A549 treated with CpdA at 1 μM for 4 hours (cell line): ENCODE data around the gene POLR1C. TPM values are rescaled to one million over a fixed set of nuclear protein-coding genes. Genes with fewer than 3 reads are reported as not detected.

Source experiments
- total RNA-seq: library from RNA; stranded (reverse); fragments of 200-300 nt; extraction: Qiagen RNA extraction; gene quantifications from 5 replicates; pipeline ENCODE4 v1.2.3, GENCODE V29; 2022; ENCODE audit warnings: low read depth

The POLR1C gene
- total RNA-seq, result 48.5 to 61.1 TPM (median 52.6 TPM) in 5 replicates

GRCh38 chr6:43516697-43517504, at the start of gene POLR1C, which contains the start of gene YIPF3:
POLR1C (plus strand) TSS chr6:43517089; CDS start chr6:43517110, 21 bp downstream.
YIPF3 (minus strand) TSS chr6:43516926; CDS start chr6:43516807, 119 bp downstream.

DNA sequence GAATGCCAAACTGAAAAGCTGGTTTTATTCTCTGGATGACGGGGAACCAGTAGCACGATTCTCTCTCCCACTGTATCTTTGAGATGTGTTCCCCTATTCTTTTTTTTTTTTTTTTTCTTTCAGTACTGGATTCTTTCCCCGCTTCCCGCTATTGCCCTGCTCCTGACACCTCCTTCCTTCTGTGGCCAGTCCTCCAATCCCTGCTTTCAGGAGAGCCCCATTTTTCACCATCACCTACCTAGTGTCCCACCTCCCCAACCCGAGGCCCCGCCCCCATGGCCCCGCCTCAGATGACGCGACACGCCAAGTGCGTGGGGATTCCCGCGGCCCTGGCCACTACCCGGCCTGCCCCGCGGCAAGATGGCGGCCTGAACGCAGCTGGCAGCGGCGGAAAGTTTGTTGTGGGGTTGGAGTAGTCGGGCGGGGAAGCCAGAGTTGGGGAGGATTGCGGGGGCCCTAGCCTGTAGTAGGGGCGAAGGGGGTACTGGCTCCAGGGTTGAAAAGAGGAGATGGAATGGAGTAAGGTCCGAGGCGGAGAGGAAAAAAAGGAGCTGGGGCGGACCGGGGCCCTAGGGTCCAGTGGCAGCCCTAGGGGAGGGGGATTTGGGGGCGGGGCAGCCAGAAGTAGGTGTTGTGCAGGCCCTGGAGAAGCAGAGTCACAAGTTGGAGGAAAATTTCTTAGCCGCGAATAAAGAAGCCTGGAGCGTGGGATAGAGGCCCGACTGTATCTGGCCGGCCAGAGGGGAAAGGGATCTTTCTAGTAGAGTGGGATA, 39.5 kb upstream of the POLR1C start, which contains the start of gene TJAP1:
Gene TJAP1 (plus strand): TSS at position 336 of the 773 bp plus-strand sequence. CDS start 21,432 bp downstream, outside the sequence.

GRCh38 chr6:43509984-43510826, 6.7 kb upstream of the POLR1C start, which contains the start of gene LRRC73:
LRRC73 (minus strand) TSS chr6:43510346; CDS start chr6:43509785, 561 bp downstream.

Other genes starting within 250 kb of the POLR1C start
- not detected in 5 replicates for gene SLC22A7, start 218.8 kb upstream of the POLR1C start, total RNA-seq
- 0.20 to 0.62 TPM (median 0.57 TPM) in 5 replicates for gene CRIP3, start 208.3 kb upstream of the POLR1C start, total RNA-seq
- gene ZNF318, start 147.4 kb upstream of the POLR1C start, total RNA-seq, result 4.3 to 5.9 TPM (median 5.6 TPM) in 5 replicates
- gene ABCC10, start 89.5 kb upstream of the POLR1C start, total RNA-seq, result 9.4 to 11.9 TPM (median 9.4 TPM) in 5 replicates
- gene DLK2, start 61.5 kb upstream of the POLR1C start, total RNA-seq, result 2.7 to 7.1 TPM (median 5.8 TPM) in 5 replicates
- 16.2 to 21.4 TPM (median 20.3 TPM) in 5 replicates for gene TJAP1, start 39.5 kb upstream of the POLR1C start, total RNA-seq
- 0.51 to 1.4 TPM (median 1.1 TPM) in 5 replicates for gene LRRC73, start 6.7 kb upstream of the POLR1C start, total RNA-seq
- 58.3 to 70.4 TPM (median 68.9 TPM) in 5 replicates for gene YIPF3, start 163 bp upstream of the POLR1C start, total RNA-seq
- gene XPO5, start 58.9 kb downstream of the POLR1C start, total RNA-seq, result 27.2 to 32.0 TPM (median 29.3 TPM) in 5 replicates
- gene POLH, start 59.1 kb downstream of the POLR1C start, total RNA-seq, result 7.9 to 10.0 TPM (median 8.7 TPM) in 5 replicates
- gene GTPBP2, start 112.2 kb downstream of the POLR1C start, total RNA-seq, result 15.8 to 21.8 TPM (median 19.1 TPM) in 5 replicates
- 33.0 to 39.2 TPM (median 35.1 TPM) in 5 replicates for gene MAD2L1BP, start 118.8 kb downstream of the POLR1C start, total RNA-seq
- 0.12 to 0.27 TPM (median 0.24 TPM) in 5 replicates for gene RSPH9, start 127.9 kb downstream of the POLR1C start, total RNA-seq
- gene MRPS18A, start 170.7 kb downstream of the POLR1C start, total RNA-seq, result 46.4 to 49.8 TPM (median 47.4 TPM) in 5 replicates